Measurements from ENCODE around the gene STK4.

GRCh38 chr20:45034436-45034835, 68.1 kb downstream of the STK4 start:
- TF ChIP-seq CTCF (IDR thresholded peaks at IDR 0.05; ENCODE audit: insufficient read depth, low read length) (no peak), POLR2AphosphoS5 (IDR thresholded peaks at IDR 0.05; ENCODE audit: low read depth) (no peak), GABPA (IDR thresholded peaks at IDR 0.05; ENCODE audit: low read depth) (no peak)

All from HL-60 (cell line).